Measurements from ENCODE around the gene C2orf72. TPM values are rescaled to one million over a fixed set of nuclear protein-coding genes. Genes with fewer than 3 reads are reported as not detected.

Gene C2orf72
- total and polyA plus RNA-seq, 10 of the 15 experiments (the other 5 are each of a cell fraction or from before 2014, with no cell fraction given) = under 0.01 to 0.29 (median 0.10) TPM; not detected in 6

DNA sequence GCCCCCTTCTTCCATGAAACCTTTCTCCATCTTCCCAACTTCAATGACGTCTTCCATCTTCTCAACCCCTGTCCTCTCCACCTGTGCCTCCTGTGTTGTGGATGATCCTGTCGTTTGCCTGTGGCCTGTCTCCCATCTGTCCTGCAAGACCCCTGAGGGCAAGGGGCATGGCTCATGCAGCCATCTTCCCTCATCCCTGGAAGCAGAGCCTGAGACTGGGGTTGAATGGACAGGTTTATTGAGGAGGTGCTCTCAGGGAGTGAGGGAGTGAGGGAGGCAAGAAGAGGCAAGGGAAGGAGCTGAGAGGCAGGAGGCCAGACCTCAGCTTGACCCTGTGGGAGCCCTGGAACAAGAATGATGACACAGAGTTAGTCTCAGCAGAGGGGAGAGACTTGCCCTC lies 34.1 kb upstream of the C2orf72 start:
- H3K4me1 ChIP-seq (ENCODE audit: control insufficient read depth, insufficient read depth, low read length) = no peaks in the 10 kb centered on the region
- H3K4me3 ChIP-seq = no peak overlapping the region
- no peaks in the 10 kb centered on the region for H4K20me1 ChIP-seq (ENCODE audit: control insufficient read depth, insufficient read depth)
- H3K9me3 ChIP-seq (replicated peaks; ENCODE audit: control insufficient read depth, insufficient read depth, low read length) = no peaks in the 10 kb centered on the region; the same call in 2 of the 3 replicates
- H3K4me2 ChIP-seq (ENCODE audit: control insufficient read depth, insufficient read depth) = no peak overlapping the region
- intact Hi-C loops (cut with micrococcal nuclease; ENCODE audit: unreplicated experiment) = no loop called here
- POLR2A ChIA-PET = no interaction called here
- H3K27ac ChIP-seq (ENCODE audit: control insufficient read depth, insufficient read depth) = no peak overlapping the region
- ATAC-seq (no peak), DNase-seq (ENCODE audit: low read depth, low spot score) (no peak), FAIRE-seq (no peak)
- in situ Hi-C loops (cut with MboI) = no loop called here
- CTCF ChIA-PET = no interaction called here
- WGBS (ENCODE audit: insufficient coverage, insufficient replicate concordance, low lambda C conversion rate, missing lambda C conversion rate) = 35% methylated on average over 2 of the region's 2 CpGs
- TF ChIP-seq SIX5 (IDR thresholded peaks at IDR 0.05; ENCODE audit: low read depth, low read length, severe bottlenecking) (no peak), MXI1 (IDR thresholded peaks at IDR 0.05; ENCODE audit: low read depth, low read length) (no peak), NR2C1 (IDR thresholded peaks at IDR 0.05) (no peak), BHLHE40 (IDR thresholded peaks at IDR 0.05; ENCODE audit: borderline replicate concordance in 1 of 2, low read depth in 2 of 2, low read length in 1 of 2) (no peak), SMAD5 (IDR thresholded peaks at IDR 0.05; ENCODE audit: low read depth) (no peak), YY1 (IDR thresholded peaks at IDR 0.05; ENCODE audit: low read depth, low read length) (no peak)
- TF ChIP-seq, protein P1, sequence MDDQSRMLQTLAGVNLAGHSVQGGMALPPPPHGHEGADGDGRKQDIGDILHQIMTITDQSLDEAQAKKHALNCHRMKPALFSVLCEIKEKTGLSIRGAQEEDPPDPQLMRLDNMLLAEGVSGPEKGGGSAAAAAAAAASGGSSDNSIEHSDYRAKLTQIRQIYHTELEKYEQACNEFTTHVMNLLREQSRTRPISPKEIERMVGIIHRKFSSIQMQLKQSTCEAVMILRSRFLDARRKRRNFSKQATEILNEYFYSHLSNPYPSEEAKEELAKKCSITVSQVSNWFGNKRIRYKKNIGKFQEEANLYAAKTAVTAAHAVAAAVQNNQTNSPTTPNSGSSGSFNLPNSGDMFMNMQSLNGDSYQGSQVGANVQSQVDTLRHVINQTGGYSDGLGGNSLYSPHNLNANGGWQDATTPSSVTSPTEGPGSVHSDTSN (IDR thresholded peaks at IDR 0.05; ENCODE audit: insufficient replicate concordance, low read depth, low read length) = no peak
- TF ChIP-seq, protein P2, sequence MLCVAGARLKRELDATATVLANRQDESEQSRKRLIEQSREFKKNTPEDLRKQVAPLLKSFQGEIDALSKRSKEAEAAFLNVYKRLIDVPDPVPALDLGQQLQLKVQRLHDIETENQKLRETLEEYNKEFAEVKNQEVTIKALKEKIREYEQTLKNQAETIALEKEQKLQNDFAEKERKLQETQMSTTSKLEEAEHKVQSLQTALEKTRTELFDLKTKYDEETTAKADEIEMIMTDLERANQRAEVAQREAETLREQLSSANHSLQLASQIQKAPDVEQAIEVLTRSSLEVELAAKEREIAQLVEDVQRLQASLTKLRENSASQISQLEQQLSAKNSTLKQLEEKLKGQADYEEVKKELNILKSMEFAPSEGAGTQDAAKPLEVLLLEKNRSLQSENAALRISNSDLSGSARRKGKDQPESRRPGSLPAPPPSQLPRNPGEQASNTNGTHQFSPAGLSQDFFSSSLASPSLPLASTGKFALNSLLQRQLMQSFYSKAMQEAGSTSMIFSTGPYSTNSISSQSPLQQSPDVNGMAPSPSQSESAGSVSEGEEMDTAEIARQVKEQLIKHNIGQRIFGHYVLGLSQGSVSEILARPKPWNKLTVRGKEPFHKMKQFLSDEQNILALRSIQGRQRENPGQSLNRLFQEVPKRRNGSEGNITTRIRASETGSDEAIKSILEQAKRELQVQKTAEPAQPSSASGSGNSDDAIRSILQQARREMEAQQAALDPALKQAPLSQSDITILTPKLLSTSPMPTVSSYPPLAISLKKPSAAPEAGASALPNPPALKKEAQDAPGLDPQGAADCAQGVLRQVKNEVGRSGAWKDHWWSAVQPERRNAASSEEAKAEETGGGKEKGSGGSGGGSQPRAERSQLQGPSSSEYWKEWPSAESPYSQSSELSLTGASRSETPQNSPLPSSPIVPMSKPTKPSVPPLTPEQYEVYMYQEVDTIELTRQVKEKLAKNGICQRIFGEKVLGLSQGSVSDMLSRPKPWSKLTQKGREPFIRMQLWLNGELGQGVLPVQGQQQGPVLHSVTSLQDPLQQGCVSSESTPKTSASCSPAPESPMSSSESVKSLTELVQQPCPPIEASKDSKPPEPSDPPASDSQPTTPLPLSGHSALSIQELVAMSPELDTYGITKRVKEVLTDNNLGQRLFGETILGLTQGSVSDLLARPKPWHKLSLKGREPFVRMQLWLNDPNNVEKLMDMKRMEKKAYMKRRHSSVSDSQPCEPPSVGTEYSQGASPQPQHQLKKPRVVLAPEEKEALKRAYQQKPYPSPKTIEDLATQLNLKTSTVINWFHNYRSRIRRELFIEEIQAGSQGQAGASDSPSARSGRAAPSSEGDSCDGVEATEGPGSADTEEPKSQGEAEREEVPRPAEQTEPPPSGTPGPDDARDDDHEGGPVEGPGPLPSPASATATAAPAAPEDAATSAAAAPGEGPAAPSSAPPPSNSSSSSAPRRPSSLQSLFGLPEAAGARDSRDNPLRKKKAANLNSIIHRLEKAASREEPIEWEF (IDR thresholded peaks at IDR 0.05; ENCODE audit: insufficient replicate concordance, low read depth, low read length) = no peak
- TF ChIP-seq, protein P3, sequence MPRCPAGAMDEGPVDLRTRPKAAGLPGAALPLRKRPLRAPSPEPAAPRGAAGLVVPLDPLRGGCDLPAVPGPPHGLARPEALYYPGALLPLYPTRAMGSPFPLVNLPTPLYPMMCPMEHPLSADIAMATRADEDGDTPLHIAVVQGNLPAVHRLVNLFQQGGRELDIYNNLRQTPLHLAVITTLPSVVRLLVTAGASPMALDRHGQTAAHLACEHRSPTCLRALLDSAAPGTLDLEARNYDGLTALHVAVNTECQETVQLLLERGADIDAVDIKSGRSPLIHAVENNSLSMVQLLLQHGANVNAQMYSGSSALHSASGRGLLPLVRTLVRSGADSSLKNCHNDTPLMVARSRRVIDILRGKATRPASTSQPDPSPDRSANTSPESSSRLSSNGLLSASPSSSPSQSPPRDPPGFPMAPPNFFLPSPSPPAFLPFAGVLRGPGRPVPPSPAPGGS (IDR thresholded peaks at IDR 0.05; ENCODE audit: borderline replicate concordance, insufficient read depth, low read depth, low read length, poor library complexity, severe bottlenecking) = no peak
- TF ChIP-seq, protein P4, sequence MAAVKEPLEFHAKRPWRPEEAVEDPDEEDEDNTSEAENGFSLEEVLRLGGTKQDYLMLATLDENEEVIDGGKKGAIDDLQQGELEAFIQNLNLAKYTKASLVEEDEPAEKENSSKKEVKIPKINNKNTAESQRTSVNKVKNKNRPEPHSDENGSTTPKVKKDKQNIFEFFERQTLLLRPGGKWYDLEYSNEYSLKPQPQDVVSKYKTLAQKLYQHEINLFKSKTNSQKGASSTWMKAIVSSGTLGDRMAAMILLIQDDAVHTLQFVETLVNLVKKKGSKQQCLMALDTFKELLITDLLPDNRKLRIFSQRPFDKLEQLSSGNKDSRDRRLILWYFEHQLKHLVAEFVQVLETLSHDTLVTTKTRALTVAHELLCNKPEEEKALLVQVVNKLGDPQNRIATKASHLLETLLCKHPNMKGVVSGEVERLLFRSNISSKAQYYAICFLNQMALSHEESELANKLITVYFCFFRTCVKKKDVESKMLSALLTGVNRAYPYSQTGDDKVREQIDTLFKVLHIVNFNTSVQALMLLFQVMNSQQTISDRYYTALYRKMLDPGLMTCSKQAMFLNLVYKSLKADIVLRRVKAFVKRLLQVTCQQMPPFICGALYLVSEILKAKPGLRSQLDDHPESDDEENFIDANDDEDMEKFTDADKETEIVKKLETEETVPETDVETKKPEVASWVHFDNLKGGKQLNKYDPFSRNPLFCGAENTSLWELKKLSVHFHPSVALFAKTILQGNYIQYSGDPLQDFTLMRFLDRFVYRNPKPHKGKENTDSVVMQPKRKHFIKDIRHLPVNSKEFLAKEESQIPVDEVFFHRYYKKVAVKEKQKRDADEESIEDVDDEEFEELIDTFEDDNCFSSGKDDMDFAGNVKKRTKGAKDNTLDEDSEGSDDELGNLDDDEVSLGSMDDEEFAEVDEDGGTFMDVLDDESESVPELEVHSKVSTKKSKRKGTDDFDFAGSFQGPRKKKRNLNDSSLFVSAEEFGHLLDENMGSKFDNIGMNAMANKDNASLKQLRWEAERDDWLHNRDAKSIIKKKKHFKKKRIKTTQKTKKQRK (IDR thresholded peaks at IDR 0.05; ENCODE audit: low read depth, low read length) = no peak
- H3K9ac ChIP-seq (ENCODE audit: control insufficient read depth, insufficient read depth, low read length) = no peak overlapping the region
- RAD21 ChIA-PET (ENCODE audit: unreplicated experiment) = no interaction called here
- H3K27me3 ChIP-seq (replicated peaks in 1 of 2; ENCODE audit: control insufficient read depth in 2 of 2, insufficient read depth in 2 of 2, low read length in 1 of 2) = peaks cover 0 to 1% of the 10 kb centered on the region in 2 experiments; a peak in 2 of 4 replicates
- H2AFZ ChIP-seq (ENCODE audit: control insufficient read depth, low read depth, low read length) = no peak overlapping the region
- no peaks in the 10 kb centered on the region for H3K79me2 ChIP-seq (ENCODE audit: control insufficient read depth, insufficient read depth, low read length)
- BruUV-seq (replicated peaks) = no TSS peak
- SMC1A ChIA-PET (ENCODE audit: uncharacterized antibody, unreplicated experiment) = no interaction called here
- H3K36me3 ChIP-seq (ENCODE audit: control insufficient read depth in 2 of 2, insufficient read depth in 2 of 2, low read length in 1 of 2) = no peaks in the 10 kb centered on the region

All from GM12878 (cell line).